HG03439 (cell line): ENCODE data around the gene ZBTB20.

Experiments
- ATAC-seq: cut with Tn5 transposase; IDR thresholded peaks from one replicate; pipeline ENCODE4 v1.9.1; 2021; ENCODE audit warnings: mild to moderate bottlenecking, moderate library complexity; ENCODE audit not compliant: unreplicated experiment

The ZBTB20 gene

GRCh38 chr3:114645392-114645791, 501.7 kb downstream of the ZBTB20 start:
- no peak for ATAC-seq

- ATAC-seq, result no peak
These were observed 502.7 kb downstream of the ZBTB20 start for GRCh38 chr3:114644367-114644766.

DNA sequence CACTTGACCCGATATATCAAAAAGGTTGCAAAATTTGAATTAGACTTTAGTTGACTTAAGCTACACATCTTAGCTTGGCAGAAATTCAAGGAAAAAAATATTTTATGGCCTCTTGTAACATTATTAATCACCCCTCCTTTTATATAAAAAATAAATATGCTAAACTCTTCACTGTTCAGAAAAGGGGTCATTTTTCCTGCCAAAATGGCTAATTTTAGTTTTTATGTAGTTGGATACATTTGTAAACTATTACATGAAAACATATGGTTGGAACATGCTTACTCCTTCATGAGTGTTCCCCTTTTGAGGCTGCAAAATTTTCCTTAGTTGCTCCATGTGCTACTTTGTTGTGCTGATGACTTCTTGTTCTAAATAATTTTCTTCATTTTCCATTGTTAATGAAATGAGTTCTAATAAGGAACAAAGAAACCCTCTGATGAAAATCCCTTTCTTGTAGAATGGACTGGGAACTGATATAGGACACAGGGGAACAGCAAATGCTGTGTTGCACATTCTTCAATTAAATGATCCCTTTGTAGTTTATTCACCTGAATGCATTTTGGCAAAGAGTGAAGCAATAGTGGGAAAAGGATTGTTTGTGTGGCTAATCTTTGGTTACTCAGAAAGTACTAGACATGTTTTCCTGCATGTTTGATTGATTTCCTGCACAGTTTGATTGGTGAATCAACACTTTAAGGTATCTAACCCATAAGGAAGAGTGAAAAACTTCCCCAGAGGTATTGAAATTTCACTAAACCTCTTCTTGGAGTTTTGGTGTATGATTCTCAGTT, 503.9 kb downstream of the ZBTB20 start:
- ATAC-seq, result no peak

DNA sequence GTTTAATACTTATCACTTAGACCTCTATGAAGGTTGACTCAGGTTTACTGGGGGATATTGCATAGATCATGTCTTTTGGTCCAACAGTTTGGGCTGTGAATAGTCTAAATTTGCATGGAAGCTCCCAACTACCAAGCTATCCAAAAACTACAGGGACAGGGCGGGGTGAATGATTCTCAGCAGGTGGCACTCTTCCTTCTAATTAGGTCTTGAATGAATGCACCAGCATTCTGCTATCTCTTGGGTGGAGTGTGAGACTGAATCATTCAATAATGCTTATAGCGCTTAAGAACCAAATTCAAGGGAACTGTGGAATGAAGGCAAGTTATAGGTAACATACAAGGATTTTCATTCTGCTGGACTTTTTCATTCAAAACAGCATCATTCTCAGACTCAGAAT, 507.0 kb downstream of the ZBTB20 start:
- no peak for ATAC-seq

- no peak for ATAC-seq
These were observed 507.9 kb downstream of the ZBTB20 start for GRCh38 chr3:114639171-114639570.

- ATAC-seq, result no peak
These were observed 511.2 kb downstream of the ZBTB20 start for GRCh38 chr3:114635878-114636277.

GRCh38 chr3:114634635-114635034, 512.5 kb downstream of the ZBTB20 start:
- no peak for ATAC-seq

DNA sequence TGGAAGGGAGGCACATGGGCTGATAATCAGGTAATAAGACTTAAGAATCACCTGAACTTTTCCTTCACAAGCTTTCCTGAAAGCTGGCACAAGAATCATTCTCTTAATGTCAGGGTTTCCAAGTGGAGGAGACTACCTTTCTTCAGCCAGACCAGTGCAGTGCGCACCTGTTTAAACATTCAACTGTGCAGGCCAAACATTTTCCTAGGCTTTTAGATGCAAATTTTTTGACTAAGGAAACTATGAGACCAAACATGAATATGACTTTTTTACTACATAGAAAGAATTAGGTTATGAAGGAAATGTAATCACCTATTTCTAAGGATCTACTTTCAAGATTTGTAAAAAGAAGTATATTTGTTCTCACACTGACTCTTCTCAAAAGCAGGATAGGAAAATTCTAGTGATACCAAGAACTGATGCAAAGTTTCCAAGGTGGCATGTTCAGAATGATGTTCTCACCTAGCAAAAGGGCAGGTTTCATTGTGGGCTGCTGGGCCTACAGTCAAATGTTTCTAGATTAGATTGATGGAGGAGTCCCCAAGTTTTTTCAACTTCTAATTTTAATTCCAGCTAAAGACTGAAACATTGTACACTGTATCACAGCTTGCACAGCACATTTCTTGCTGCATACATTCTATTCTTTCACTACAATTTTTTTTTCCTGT, 514.2 kb downstream of the ZBTB20 start:
- no peak for ATAC-seq

GRCh38 chr3:114627770-114628169, 519.3 kb downstream of the ZBTB20 start:
- ATAC-seq, result no peak

DNA sequence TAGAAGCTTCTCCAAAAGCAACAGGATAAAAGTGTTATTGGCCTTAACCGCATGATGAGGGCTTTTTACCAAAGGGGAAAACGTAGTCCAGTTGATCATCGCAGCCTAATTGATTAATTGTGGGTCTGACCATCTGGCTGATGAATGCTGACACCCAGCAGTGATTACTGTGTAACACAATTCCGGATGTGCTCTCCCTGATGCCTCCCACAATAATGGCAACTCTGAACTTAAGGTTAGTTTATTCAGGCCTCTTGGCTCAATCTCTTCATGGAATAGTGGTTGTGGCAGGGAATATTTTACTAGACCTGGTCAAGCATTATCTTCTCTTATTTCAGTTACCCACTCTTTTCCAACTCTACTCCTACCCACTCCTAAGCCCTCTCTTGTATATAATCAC, 520.3 kb downstream of the ZBTB20 start:
- no peak for ATAC-seq

GRCh38 chr3:114624571-114625181, 522.4 kb downstream of the ZBTB20 start:
- no peak for ATAC-seq

- no peak for ATAC-seq
These were observed 523.0 kb downstream of the ZBTB20 start for GRCh38 chr3:114624047-114624445.

GRCh38 chr3:114623420-114624046, 523.6 kb downstream of the ZBTB20 start:
- no peak for ATAC-seq

DNA sequence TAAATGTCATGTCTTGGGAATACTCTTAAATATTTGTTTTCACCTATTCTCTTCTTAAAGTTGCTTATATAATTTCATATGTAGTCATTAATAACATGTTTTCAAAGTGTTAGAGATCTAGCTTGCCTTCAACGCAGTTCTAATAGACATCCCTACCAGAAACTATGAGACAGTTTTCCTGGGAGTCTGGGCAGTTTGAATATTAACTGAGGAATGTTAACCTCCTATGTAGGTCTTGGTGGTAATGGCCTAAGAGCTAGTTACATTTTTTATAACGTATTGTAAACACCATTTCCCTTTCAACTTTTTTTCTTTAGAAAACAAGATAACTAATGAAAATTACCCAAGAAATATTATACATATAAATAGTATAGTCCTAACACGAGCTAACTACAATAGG, 525.1 kb downstream of the ZBTB20 start:
- no peak for ATAC-seq

GRCh38 chr3:114619771-114620170, 527.3 kb downstream of the ZBTB20 start:
- ATAC-seq, result no peak

DNA sequence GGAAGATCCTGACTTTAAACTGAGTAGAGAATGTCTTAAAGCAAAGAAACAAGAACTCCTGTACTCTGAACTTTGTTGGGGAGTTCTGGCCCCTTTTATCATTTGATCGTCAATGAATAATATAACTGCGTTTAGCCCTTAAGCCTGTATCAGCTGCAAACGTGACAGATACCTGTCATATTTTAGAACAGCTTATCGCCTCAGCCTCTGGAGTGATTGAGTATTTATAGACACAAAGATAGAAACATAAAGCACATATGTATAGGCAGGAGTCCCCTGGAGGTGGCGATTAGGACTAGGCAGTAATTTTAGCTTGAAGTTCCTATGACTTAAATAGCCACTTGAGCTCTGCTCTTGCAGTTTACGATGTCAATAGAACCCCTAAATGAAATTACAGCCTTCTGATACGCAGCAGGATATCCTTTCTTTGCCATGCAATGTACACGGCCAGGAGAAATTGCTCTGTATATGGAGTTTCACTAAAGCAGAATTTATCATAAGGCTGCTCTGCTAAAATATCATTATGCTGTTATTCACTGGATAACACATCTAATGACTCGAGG, 531.5 kb downstream of the ZBTB20 start:
- ATAC-seq, result no peak

- no peak for ATAC-seq
These were observed 537.0 kb downstream of the ZBTB20 start for GRCh38 chr3:114609973-114610630.

- ATAC-seq, result no peak
These were observed 538.8 kb downstream of the ZBTB20 start for GRCh38 chr3:114608293-114608692.

GRCh38 chr3:114606336-114606735, 540.8 kb downstream of the ZBTB20 start:
- ATAC-seq, result no peak

- ATAC-seq, result no peak
These were observed 546.5 kb downstream of the ZBTB20 start for GRCh38 chr3:114600571-114600970.

GRCh38 chr3:114597871-114598270, 549.2 kb downstream of the ZBTB20 start:
- ATAC-seq, result no peak
